Uterus (tissue), 2 donors: ENCODE results near the gene UCP2.

Source experiments
- POLR2A ChIP-seq, 2 donors: fragments of 450-650 bp; IDR thresholded peaks; one replicate each; pipeline ENCODE4 v1.6.1; 2016; ENCODE audit warnings: antibody characterized with exemption in 2 of 2, mild to moderate bottlenecking in 1 of 2, moderate library complexity in 1 of 2
- TF ChIP-seq, protein P1 (sequence below), 4 experiments: fragments of 200-600 bp in 2 of 4; fragments of 450-650 bp in 2 of 4; sonication (generic) in 2 of 4; IDR thresholded peaks; one replicate each; pipeline ENCODE4 v1.5.1; 2016 to 2019; ENCODE audit warnings: antibody characterized with exemption in 4 of 4, mild to moderate bottlenecking in 2 of 4, moderate library complexity in 1 of 4

DNA sequence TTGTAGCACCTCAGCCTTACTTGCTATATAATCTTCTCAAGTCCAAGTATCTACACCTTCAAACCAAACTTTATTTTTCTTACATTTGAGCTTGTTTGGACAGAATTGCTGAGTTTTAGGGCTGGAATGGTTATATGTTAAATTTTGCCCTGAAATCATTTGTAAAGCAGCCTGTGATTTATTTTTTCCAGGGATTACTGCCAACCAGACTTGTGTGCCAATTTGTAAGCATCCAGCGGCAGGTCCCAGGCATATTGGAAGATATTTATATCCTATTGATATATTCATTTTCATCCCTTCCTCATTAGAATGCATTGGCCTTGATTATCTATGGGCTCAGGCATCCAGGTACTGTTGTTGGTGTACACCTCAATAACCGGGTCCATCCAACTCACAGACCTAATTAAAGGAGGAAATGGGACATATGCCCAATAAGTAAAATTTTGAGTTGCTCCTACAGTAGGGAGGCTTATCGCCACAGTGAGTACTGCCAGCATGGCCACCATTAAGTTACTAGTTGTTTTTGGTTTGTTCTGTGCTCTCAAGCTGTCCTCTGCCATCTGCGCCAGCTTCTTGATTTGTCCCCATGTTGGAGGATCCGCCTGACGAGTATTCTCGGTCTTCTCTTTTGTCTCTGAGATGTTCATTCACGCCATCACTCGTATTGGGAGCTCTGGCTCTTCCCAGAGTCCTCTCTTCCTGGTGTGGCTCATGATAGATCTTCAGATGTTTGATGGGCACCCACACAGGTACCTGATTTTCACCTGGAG lies 41.7 kb downstream of the UCP2 start:
- TF ChIP-seq, protein P1, sequence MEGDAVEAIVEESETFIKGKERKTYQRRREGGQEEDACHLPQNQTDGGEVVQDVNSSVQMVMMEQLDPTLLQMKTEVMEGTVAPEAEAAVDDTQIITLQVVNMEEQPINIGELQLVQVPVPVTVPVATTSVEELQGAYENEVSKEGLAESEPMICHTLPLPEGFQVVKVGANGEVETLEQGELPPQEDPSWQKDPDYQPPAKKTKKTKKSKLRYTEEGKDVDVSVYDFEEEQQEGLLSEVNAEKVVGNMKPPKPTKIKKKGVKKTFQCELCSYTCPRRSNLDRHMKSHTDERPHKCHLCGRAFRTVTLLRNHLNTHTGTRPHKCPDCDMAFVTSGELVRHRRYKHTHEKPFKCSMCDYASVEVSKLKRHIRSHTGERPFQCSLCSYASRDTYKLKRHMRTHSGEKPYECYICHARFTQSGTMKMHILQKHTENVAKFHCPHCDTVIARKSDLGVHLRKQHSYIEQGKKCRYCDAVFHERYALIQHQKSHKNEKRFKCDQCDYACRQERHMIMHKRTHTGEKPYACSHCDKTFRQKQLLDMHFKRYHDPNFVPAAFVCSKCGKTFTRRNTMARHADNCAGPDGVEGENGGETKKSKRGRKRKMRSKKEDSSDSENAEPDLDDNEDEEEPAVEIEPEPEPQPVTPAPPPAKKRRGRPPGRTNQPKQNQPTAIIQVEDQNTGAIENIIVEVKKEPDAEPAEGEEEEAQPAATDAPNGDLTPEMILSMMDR (IDR thresholded peaks at IDR 0.05), result no peak
- TF ChIP-seq POLR2A (IDR thresholded peaks at IDR 0.05), result no peak
